Activated T-cell treated with anti-CD3 and anti-CD28 coated beads for 48 hours (primary cell): Measurements from ENCODE around the gene ASB3.
"Not testable (repeated sequence)": the region's sequence is repeated elsewhere in the genome, so short reads cannot be mapped to it uniquely, and the experiment has no call there.

Experiments
- DNase-seq: peaks from one replicate; pipeline ENCODE4 v3.0.0-alpha.2; 2020; ENCODE audit warnings: low read depth

Gene ASB3

DNA sequence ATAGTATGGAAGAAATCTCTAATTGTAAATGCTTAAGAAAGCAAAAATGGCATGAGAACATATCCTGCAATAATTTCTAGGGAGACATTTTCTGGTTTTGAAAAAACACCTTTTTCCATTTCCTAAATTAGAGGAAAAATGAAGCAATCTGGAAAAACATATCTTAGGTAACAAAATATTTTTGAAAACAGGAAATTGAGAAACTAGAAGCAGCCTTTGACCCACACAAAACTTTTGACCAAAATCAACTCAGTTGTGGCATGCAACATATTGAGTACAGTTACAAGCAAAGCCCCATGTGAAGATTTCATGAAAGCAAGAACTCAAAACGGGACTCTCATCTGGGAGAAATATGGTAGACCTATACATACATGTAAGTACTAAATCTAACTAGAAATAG, 47.7 kb downstream of the ASB3 start:
- DNase-seq, result no peak

DNA sequence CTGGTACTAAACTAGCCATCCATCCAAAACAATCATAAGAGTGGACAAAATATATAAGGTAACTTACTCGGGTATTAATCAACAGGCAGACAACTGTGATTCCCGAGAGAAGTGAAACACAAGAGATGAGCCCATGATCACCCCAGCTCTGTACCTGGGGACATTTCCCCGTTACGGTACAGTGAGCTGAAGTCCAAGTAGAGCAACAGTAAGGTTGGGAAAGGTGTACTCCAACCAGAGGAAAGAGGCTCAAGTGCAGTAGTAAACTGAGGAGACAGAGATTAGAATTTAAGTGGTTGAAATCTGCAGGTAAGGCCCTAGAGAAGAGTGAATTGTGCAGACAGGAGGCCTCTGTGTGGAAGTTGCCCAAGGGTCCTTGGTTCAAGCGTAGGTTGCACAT, 49.7 kb downstream of the ASB3 start:
- no peak for DNase-seq

DNA sequence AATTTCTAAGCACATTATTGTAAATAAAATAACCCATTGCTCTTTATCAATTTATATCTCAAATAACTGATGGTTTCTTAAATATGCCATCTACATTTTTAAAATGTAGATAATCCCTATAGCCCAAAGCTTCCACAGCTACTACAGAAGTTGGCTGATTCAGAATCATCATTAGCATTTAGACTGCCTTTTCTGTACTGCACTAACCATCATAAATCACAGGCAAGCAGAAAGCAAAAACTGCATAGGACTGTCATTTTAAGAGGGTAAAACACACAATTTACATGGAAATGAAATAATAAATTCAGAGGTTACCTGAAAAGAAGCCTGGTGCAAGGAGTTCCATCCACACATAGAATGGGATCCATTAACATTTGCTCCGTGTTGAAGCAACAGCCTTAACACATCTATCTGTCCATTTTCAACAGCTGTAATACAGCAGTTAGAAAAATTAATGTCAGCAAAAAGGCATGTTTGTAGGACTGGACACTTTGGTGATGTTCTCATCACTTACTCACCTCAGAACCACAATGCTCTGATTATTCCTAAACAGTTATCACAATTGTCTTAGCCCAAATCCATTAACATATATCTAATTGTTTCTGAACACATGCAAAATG, 57.5 kb downstream of the ASB3 start:
- no peak for DNase-seq

DNA sequence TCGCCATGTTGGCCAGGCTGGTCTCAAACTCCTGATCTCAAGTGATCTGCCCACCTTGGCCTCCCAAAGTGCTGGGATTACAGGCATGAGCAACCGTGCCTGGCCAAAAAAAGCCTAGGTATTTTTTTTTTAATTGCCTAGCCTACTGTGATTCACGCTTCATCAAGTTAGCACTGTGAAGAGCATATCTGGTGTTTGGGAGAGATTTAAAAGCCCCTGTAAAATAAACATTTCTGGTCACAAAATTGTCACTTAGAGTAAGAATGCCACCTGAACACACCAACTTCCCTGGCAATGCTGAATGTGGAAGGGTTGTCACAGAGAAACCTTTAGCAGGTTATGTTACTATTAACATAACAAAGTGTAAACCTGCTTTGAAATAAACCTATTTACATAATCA, 58.8 kb downstream of the ASB3 start:
- DNase-seq, result no peak

DNA sequence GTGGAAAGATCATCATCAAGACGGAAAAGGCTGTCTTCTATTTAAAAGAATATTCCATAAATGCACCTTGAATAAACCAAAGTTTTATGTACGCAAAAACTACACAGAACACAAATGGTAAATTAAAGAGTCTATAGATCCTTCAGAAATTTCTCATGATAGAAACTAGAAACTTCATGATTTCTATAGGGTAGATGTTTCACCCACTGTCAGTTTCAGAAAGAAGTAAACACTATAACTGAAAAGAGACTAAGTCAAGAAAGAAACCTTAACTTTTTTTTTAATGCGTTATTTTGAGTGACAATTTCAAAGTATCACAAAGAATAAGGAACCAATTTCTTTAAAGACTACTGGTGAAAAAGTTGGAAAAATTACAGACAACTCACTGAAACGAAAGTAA, 61.1 kb downstream of the ASB3 start:
- DNase-seq, result no peak

DNA sequence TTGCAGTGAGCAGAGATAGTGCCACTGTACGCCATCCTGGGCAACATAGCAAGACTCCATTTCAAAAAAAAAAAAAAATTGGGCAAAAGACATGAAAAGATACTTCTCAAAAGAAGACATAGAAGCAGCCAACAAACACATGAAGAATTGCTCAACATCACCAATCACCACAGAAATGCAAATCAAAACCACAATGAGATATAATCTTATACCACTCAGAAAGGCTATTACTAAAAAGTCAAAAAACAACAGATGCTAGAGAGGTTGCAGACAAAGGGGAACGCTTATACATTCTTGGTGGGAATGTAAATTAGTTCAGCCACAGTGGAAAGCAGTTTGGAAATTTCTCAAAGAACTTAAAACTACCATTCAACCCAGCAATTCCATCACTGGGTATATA, 62.2 kb downstream of the ASB3 start:
- no peak for DNase-seq

DNA sequence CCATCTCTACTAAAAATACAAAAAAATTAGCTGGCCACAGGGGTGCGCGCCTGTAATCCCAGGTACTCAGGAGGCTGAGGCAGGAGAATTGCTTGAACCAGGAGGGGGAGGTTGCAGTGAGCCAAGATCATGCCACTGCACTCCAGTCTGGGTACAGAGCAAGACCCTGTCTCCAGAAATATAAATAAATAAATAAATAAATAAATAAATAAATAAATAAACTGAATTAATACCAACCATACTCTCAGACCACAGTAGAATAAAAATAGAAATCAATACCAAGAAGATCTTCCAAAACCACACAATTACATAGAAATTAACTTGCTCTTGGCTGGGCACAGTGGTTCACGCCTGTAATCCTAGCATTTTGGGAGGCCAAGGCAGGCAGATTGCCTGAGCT, 65.8 kb downstream of the ASB3 start:
- DNase-seq, result not testable (repeated sequence)

DNA sequence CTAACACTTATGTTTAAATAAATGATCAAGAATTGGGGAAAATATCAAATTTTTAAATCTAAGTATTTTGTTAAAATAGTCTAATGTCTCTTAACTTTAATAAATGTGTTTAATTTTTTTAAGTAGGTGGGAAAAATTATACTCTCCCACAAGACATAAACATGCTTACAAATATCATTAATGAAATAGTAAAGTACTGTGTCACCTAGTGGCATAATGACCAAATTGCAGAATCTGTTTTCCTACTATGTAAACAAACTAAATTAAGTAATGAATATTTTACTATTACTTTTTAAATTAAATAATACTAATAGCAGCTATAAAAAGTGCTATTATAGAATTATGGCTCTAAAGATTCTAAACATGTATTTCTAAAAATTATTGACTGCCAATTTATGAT, 71.2 kb downstream of the ASB3 start:
- DNase-seq, result no peak

DNA sequence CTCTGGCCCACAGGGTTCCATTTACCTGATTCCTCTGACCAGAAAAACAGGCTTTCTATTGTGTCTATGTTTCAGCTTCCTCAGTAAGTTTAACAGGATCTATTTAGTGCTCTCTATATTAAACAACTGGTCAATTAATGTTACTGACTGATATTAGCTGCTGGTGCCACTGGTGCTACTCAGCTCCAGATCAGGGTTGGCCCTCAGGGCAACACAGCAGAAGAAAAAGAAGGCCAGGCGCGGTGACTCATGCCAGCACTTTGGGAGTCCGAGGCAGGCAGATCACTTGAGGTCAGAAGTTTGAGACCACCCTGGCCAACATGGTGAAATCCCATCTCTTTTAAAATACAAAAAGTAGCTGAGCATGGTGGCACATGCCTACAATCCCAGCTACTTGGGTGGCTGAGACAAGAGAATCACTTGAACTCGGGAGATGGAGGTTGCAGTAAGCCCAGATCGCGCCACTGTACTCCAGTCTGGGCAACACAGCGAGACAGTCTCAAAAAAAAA, 75.4 kb downstream of the ASB3 start:
- DNase-seq, result no peak

DNA sequence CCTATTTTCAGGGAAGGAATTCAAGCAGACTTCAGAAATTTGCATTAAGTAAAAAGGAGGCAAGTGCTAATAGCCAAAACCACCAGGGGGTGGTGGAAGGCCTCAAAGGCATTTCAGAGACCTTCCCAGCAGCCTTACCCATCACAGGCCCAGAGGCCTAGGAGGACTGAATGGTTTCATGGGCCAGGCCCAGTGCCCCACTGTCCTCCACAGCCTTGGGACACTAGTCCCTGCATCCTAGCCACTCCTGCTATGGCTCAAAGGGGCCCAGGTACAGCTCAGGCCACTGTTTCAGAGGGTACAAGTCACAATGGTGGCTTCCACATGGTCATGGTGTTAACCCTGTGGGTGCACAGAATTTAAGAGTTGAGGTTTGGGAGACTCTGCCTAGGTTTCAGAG, 77.8 kb downstream of the ASB3 start:
- DNase-seq, result no peak

DNA sequence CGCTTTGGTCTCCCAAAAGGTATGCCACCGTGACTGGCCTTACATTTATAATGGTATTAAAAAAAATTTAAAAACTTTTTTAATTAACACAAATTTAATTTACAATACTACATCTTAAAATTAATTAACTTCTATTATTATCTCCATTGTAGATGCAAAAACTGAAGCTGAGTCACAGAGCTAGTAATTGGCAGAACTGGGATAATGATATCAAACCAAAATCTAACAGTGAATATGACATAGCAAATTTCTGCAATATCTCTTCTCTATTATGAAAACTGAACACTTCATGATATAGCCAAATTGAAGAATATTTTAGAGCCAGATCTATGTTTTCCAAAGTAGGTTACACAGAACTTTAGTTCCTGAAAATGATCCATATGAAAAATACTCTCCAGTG, 85.5 kb downstream of the ASB3 start:
- no peak for DNase-seq

DNA sequence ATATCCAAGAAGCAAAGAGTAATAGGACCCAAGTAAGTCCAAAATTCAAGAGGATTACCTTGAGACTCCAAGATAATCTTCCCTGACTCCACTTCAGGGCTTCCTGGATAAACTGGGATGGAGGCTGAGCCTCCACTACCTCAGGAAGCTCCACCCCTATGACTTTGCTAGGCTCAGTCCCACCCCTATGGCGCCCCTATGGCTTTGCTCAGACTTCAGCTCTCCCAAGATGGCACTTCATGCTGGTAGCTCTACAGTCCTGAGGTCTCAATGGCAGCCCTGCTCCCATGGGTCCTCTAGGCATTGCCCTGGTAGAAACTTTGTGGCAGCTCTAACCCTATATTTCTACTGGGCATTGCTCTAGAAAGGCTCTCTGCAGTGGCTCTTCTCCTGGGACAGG, 89.1 kb downstream of the ASB3 start:
- no peak for DNase-seq

DNA sequence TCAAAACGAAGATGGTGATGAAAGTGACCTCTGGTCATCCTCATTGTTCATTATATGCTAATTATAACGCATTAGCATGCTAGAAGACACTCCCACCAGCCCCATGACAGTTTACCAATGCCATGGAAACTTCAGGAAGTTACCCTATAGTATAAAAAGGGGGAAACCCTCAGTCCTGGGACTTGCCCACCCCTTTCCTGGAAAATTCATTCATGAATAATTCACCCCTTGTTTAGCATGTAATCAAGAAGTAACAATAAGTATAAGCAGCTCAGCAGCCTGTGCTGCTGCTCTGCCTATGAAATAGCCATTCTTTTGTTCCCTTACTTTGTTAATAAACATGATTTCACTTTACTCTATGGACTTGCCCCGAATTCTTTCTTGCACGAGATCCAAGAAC, 89.7 kb downstream of the ASB3 start:
- DNase-seq, result no peak

DNA sequence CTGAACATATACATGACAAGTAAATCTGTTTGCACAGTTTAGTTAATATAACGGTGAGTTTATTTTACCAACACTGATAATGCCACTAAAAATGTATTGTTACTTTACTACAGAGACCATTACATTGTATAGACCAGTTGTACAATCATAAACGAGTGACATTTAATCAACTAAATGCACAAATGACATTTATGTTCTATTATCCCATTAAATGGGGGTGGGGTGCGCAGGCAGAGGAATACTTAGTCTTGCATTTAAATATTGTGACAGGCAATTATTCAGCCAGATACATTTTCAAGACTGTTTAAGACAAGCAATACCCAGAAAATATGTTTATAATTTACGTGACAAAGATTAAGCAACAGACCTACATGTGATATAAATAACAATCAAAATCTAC, 91.2 kb downstream of the ASB3 start:
- no peak for DNase-seq

DNA sequence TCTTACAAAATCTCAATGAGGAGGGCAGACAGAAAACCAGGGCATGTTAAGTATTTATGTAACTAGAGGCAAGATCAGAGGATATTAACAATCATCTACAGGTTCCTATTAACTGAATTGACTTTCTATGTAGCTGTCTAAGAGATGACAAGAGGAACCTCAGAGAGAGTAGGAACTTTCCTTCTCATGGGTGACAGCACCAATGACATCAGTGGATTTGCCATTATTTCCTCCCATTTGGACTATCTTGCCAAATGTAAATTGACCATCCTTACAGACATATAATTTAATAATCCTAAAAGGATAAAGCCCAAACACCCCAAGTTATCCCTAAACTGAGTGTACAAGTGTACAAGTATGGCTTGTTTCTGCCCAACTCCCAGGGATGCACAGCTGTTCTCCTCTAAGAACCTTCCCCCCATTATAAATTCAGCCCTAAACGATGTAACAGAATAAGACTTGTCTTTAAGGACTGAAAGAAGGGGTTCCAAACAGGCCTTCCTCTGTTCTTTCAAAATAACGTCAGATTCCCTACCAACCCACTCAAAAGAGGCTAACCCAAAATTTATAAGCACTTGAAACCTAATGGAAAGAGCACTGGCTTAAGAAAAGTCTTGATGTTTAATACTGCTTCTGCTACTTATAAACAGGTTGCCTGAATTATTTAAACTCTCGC, 92.5 kb downstream of the ASB3 start:
- no peak for DNase-seq

DNA sequence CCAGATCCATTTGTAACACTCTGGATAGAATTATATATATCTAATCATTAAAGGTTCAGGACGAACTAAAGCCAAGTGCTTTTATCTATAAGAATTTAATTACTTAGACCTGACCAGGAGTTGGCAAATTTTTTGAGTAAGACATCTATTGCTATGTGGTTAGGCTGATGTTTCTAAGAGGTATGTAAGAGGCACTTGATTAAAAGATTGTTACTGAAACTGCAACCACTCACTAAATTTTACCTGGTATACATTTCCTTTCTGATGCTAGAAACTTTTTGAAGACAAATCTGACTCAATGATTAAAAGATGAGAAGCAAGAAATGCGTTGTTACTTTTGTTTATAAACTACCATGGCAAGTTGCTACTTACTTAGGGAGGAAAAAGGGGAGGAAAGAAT, 95.9 kb downstream of the ASB3 start:
- no peak for DNase-seq

DNA sequence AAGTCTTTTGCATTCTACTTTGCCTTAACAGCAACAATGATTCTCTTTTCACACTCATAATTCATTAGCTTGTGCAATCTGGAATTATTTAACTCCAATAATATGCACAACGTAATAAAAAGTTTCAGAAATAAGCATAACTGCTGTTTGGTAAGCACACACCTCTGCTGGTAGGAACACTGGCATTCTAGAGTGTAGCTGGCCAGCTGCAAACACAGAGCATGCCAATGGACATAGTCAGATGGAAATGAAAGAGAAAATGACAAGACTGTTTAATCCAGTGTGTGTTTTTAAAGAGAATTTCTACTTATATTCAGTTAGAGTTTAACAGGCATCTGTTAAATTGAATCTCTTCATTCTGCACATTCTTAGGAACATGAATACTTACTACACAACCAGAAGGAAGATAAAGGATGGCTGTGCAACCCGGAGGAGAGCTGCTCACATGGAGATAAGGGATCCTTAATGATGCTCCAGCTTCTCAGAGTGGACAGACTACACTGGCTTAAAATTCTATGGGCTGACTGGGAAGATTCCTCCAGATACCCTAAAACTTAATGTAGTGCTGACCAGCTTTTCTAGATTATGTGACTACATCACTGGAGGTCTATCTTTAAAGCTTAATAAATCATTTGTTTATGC, 113.8 kb downstream of the ASB3 start:
- no peak for DNase-seq

DNA sequence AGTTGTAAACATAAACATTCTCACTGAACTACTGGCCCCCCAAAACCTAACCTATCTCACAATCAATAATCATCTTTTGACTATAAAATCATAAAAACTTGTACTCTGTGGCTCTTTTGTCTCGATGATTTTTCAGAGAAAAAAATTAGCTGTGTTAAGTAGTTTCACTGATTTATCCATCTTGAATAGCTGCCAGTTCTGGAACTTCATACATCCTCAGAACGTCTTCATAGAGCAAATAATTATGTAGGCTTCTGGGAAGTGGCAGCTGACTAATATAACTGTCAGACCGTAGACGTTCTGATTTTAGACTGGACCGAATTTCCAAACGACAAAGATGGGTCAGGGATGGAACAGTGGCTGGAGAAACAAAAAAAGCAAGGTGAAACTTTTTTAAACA, 116.4 kb downstream of the ASB3 start:
- DNase-seq, result no peak

DNA sequence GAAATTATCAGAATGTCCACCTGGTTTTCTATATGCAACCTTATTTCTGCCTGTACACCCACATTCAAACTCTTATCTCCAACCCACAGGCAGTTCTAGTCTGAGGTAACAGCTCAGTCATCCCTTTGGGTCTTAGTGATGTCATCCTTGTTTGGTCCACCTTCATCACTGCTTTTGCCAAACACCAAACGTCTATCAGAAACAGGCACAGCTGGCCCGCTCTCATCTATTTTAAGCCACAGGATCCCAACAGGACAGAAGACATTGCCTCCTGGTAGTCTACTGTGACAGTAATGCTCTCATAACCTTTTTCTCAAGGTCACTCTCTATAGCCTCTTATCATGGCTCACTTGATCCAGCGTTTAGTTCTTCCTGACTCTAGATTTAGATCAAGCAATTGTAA, 118.1 kb downstream of the ASB3 start:
- no peak for DNase-seq

DNA sequence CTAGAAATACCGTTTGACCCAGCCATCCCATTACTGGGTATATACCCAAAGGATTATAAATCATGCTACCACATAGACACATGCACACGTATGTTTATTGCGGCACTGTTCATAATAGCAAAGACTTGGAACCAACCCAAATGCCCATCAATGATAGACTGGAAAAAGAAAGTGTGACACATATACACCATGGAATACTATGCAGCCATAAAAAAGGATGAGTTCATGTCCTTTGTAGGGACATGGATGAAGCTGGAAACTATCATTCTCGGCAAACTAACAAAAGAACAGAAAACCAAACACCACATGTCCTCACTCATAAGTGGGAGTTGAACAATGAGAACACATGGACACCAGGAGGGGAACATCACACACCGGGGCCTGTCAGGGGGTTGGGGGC, 119.6 kb downstream of the ASB3 start:
- DNase-seq, result not testable (repeated sequence)

DNA sequence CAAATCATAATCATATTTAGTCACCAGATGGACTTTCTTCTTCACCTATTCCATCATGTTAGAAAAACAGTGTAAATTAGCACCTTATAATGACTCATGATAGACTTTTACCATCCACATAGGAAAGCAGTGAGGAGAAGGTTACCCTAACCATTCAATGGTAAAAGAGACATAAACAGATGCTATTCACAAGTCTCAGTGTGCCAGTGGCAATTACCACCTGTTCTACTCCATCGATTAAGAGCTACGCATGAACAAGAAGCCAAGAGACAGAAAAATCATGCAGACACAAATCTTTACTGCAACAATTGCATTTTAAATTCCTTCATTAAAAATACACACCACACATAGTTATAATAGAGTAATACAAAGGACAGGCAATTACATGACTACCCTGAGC, 125.9 kb downstream of the ASB3 start:
- DNase-seq, result no peak

DNA sequence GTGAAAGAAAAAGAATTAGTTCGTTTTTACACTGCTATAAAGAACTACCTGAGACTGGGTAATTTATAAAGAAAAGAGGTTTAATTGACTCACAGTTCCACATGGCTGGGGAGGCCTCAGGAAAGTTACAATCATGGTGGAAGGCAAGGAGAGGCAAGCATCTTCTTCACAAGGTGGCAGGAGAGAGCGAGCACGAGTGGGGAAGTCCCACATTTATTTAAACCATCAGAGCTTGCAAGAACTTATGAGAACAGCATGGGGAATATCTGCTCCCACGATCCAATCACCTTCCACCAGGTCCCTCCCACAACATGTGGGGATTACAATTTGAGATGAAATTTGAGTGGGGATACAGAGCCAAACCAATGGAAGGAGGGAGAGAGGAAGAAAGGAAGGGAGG, 128.3 kb downstream of the ASB3 start:
- not testable (repeated sequence) for DNase-seq

DNA sequence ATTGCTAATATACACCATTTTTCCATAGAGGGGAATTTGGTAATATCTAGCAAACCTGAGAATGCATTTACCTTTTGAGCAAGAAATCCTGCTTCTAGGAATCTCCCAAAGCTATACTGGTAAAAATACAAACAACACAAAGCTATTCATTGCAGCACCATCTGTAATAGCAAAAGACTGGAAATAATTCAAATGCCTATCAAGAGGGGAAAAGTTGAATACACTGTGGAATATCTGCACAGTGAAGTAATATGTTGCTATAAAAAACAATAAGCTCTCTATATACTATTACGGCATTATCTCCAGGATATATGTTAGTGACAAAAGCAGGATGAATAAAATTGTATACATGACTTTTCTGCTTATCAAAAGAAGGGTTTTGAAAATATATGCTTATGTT, 131.5 kb downstream of the ASB3 start:
- no peak for DNase-seq

DNA sequence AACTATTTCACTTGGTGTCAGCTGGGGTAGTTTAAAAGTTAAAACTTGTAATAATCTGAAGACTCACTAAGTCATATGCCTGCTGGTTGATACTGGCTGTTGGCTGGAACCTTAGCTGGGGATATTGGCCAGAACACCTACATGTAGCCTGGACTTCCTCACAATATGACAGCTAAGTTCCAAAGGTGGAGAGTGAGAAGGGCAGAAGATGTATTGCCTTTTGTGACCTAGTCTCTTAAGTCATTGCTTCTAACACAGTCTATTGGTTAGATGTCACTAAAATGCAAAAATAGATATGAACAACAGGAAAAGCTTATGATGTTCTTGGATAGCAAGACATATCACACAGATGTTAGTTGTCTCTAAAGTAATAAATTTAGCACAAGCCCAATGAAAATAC, 132.4 kb downstream of the ASB3 start:
- DNase-seq, result no peak
